PC-9 (cell line): ENCODE data around the gene E2F1. TPM values are rescaled to one million over a fixed set of nuclear protein-coding genes. Genes with fewer than 3 reads are reported as not detected.
A peak's percentile ranks its signal among the peaks of the same experiment; 100 is the strongest.

Experiments used
- BruUV-seq: library from RNA; stranded (reverse); fragments of 400-500 nt; replicated peaks from 2 replicates; lab custom pipeline; 2021; lab: Mats Ljungman, UMichigan
- CTCF ChIA-PET: fragments of 300-600 bp; sonication (Branson Sonifier 250); formaldehyde crosslinking; loops from one replicate; lab custom pipeline; 2022; ENCODE audit warnings: antibody characterized with exemption; lab: Charles Lee
- POLR2A ChIA-PET: fragments of 300-600 bp; sonication (Branson Sonifier 250); formaldehyde crosslinking; loops from one replicate; lab custom pipeline; 2022; ENCODE audit warnings: antibody characterized with exemption; ENCODE audit not compliant: unreplicated experiment; lab: Charles Lee
- DNase-seq, 2 experiments: peaks; one replicate each; pipeline versions ENCODE4 v3.0.0 to v3.0.0-alpha.2; 2015 to 2022; ENCODE audit warnings: mixed read lengths in 1 of 2
- H2AFZ ChIP-seq: fragments of 200-600 bp; sonication (generic); 2 replicates; pipeline ENCODE4 v1.8.1; 2017; ENCODE audit warnings: antibody characterized with exemption
- H3F3A ChIP-seq: fragments of 200-600 bp; sonication (generic); 2 replicates; pipeline ENCODE4 v1.8.1; 2017; ENCODE audit warnings: antibody characterized with exemption, mild to moderate bottlenecking, low read depth; ENCODE audit not compliant: insufficient read depth
- H3K27ac ChIP-seq: fragments of 200-600 bp; sonication (generic); 2 replicates; pipeline ENCODE4 v1.6.1; 2016; ENCODE audit warnings: mixed run types
- H3K27me3 ChIP-seq: fragments of 200-600 bp; sonication (generic); 2 replicates; pipeline ENCODE4 v1.6.1; 2016; ENCODE audit warnings: low read depth, mixed run types; ENCODE audit not compliant: insufficient read depth
- H3K36me3 ChIP-seq: fragments of 200-600 bp; sonication (generic); 2 replicates; pipeline ENCODE4 v1.6.1; 2016; ENCODE audit warnings: low read depth, mixed run types
- H3K4me1 ChIP-seq: fragments of 200-600 bp; sonication (generic); replicated peaks from 2 replicates; pipeline ENCODE4 v1.6.1; 2016; ENCODE audit warnings: mixed run types; ENCODE audit not compliant: insufficient read depth
- H3K4me2 ChIP-seq: fragments of 200-600 bp; sonication (generic); 2 replicates; pipeline ENCODE4 v1.6.1; 2017; ENCODE audit warnings: mixed run types
- H3K4me3 ChIP-seq: fragments of 200-600 bp; sonication (generic); 2 replicates; pipeline ENCODE4 v1.6.1; 2016; ENCODE audit warnings: mixed run types
- H3K79me2 ChIP-seq: fragments of 200-600 bp; sonication (generic); 2 replicates; pipeline ENCODE4 v1.6.1; 2017; ENCODE audit warnings: low read depth, mixed run types
- H3K9me2 ChIP-seq: fragments of 200-600 bp; sonication (generic); 2 replicates; pipeline ENCODE4 v1.8.1; 2017; ENCODE audit warnings: mild to moderate bottlenecking; ENCODE audit not compliant: insufficient read depth
- H3K9me3 ChIP-seq: fragments of 200-600 bp; sonication (generic); 2 replicates; pipeline ENCODE4 v1.8.1; 2016; ENCODE audit warnings: low read depth; ENCODE audit not compliant: insufficient read depth
- H4K20me1 ChIP-seq: fragments of 200-600 bp; sonication (generic); 2 replicates; pipeline ENCODE4 v1.8.1; 2017; ENCODE audit not compliant: insufficient read depth
- EZH2 ChIP-seq: fragments of 200-600 bp; sonication (generic); IDR thresholded peaks from 2 replicates; pipeline ENCODE4 v1.8.0; 2017; ENCODE audit warnings: antibody characterized with exemption, low read depth
- intact Hi-C: fragments of 100-400 bp; cut with micrococcal nuclease; formaldehyde crosslinking; loops from one replicate; pipeline ENCODE4 v1.10.0; 2022; ENCODE audit not compliant: unreplicated experiment
- total RNA-seq: library from RNA; stranded (reverse); gene quantifications from 2 replicates; pipeline ENCODE4 v1.2.3, GENCODE V29; 2021
- TF ChIP-seq, protein P1 (sequence below): fragments of 200-600 bp; sonication (generic); conservative IDR thresholded peaks from 2 replicates; pipeline ENCODE4 v1.6.1; 2017; ENCODE audit warnings: mixed run types, antibody characterized with exemption, mild to moderate bottlenecking, moderate library complexity

The E2F1 gene
- total RNA-seq, 1 experiment from 2014 or later: 31.5 TPM

DNA sequence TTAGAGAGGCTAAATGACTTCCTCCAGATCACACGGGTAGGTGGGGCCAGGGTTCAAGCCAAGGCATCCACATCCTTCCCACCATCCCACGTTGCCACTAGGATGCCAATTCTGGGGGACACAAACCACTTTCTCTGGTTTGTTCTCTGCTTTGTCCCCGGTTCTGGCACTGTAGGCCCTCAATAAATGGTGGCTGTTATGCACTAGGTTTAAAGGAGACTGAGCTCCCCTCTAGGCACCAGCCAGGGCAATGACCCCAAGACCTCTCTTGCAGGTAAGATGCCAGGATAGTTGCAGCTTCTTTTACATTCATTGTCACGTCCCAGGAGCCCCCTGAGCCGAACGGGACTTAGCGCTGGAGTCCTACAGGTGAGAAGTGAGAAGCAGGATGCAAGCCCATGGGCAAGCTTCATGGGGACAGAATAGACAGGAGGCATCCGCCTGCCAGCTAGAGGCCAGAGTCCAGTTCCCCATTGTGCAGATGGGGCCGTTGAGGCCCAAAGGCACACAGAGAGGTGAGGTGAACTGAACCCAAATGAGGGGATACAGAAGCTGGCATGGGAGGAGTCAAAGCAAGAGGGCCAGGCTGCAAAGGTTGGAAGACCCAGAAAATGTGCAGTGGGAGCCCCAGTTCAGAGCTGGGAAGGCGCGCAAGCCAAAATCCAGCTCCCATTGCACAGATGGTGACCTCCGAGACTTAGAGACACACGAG is 33.2 kb upstream of the E2F1 start:
- peak overlapping the region; percentile 82 for H3K4me2 ChIP-seq
- POLR2A ChIA-PET: interaction anchor here (0.6 to 1.0 kb wide), 4 partner anchors 14 to 273 kb away, joined by 3 to 8 read pairs (median 4); no protein-coding TSS in a partner anchor
- intact Hi-C loops: no loop called here
- no peaks in the 10 kb centered on the region for H3K9me3 ChIP-seq
- H3K4me1 ChIP-seq: peaks cover 25% of the 10 kb centered on the region
- H3K27me3 ChIP-seq: no peaks in the 10 kb centered on the region
- H3K27ac ChIP-seq: no peak overlapping the region
- peak overlapping the region; percentile 91 for H2AFZ ChIP-seq
- H4K20me1 ChIP-seq: no peaks in the 10 kb centered on the region
- no peaks in the 10 kb centered on the region for H3K36me3 ChIP-seq
- BruUV-seq: TSS peak; percentile 77
- CTCF ChIA-PET: interaction anchor here (0.6 kb wide), 2 partner anchors 11 to 174 kb away, joined by 4 to 6 read pairs; no protein-coding TSS in a partner anchor
- no peaks in the 10 kb centered on the region for H3K9me2 ChIP-seq
- no peak for TF ChIP-seq EZH2
- TF ChIP-seq, protein P1, sequence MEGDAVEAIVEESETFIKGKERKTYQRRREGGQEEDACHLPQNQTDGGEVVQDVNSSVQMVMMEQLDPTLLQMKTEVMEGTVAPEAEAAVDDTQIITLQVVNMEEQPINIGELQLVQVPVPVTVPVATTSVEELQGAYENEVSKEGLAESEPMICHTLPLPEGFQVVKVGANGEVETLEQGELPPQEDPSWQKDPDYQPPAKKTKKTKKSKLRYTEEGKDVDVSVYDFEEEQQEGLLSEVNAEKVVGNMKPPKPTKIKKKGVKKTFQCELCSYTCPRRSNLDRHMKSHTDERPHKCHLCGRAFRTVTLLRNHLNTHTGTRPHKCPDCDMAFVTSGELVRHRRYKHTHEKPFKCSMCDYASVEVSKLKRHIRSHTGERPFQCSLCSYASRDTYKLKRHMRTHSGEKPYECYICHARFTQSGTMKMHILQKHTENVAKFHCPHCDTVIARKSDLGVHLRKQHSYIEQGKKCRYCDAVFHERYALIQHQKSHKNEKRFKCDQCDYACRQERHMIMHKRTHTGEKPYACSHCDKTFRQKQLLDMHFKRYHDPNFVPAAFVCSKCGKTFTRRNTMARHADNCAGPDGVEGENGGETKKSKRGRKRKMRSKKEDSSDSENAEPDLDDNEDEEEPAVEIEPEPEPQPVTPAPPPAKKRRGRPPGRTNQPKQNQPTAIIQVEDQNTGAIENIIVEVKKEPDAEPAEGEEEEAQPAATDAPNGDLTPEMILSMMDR: no peak
- H3K79me2 ChIP-seq: peaks cover 7% of the 10 kb centered on the region; the same call in 1 of the 2 replicates
- H3F3A ChIP-seq: peaks cover 20% of the 10 kb centered on the region; the same call in 1 of the 2 replicates
- H3K4me3 ChIP-seq: peak overlapping the region; percentile 68
- no peak for DNase-seq

DNA sequence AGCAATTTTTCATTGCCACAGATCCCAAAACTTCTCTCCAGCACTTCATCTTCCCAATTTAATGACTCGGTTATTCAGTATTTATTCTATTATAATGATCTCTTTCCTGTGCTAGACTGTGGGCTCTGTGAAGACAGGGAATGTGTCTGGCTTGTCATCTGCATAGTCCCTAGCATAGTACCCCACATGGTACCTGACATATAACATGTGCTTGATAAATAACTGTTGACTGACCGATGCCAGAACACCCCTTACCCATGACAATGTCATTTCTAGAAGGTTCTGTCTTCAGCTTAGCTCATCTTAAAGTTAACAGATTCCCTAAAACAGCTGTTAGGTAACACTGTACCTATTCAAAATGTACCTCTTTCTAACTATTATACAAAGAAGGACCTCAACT is 30.3 kb upstream of the E2F1 start:
- no peak overlapping the region for H2AFZ ChIP-seq
- H3K4me2 ChIP-seq: no peak overlapping the region
- H3K4me1 ChIP-seq: peaks cover 13% of the 10 kb centered on the region; the same call in 1 of the 2 replicates
- no peak overlapping the region for H3K27ac ChIP-seq
- intact Hi-C loops: no loop called here
- H3F3A ChIP-seq: peaks cover 2% of the 10 kb centered on the region; the same call in 1 of the 2 replicates
- no TSS peak for BruUV-seq
- no peak for TF ChIP-seq EZH2
- TF ChIP-seq, protein P1: no peak
- H4K20me1 ChIP-seq: no peaks in the 10 kb centered on the region
- POLR2A ChIA-PET: no interaction called here
- H3K27me3 ChIP-seq: no peaks in the 10 kb centered on the region
- CTCF ChIA-PET: no interaction called here
- no peak for DNase-seq
- no peak overlapping the region for H3K4me3 ChIP-seq
- peaks cover 7% of the 10 kb centered on the region; the same call in 1 of the 2 replicates for H3K79me2 ChIP-seq
- no peaks in the 10 kb centered on the region for H3K36me3 ChIP-seq
- no peaks in the 10 kb centered on the region for H3K9me2 ChIP-seq
- no peaks in the 10 kb centered on the region for H3K9me3 ChIP-seq

DNA sequence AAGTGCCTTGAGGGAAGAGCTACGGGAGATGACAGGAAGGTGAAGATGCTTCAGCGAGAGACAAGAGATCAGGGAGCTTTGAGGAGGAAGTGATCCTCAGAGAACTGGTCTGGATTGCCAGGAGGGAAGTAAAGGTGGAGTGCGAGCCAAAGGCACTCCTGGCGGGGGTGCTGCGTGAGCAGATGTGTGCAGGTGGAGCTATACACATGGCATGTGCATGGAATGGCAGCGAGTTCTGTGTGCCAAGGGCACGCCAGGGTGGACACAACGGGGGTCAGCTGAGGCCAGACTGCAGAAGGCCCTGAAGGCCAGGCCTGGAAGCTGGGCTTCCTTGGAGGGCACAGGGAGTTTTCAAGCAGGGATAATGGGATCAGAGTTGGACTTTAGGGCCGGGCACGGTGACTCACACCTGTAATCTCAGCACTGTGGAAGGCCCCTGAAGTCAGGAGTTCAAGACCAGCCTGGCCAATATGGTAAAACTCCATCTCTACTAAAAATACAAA is 27.7 kb upstream of the E2F1 start:
- no peak for DNase-seq
- no peak overlapping the region for H2AFZ ChIP-seq
- 0 out of 2 replicates have a peak, but pooled peaks cover under 1% of the 10 kb centered on the region for H3K79me2 ChIP-seq
- H3F3A ChIP-seq: no peaks in the 10 kb centered on the region; the same call in 1 of the 2 replicates
- H3K9me2 ChIP-seq: no peaks in the 10 kb centered on the region
- no peaks in the 10 kb centered on the region for H3K36me3 ChIP-seq
- no peaks in the 10 kb centered on the region for H3K9me3 ChIP-seq
- no TSS peak for BruUV-seq
- no peak overlapping the region for H3K4me3 ChIP-seq
- CTCF ChIA-PET: no interaction called here
- no peaks in the 10 kb centered on the region for H4K20me1 ChIP-seq
- no peak overlapping the region for H3K27ac ChIP-seq
- H3K27me3 ChIP-seq: no peaks in the 10 kb centered on the region
- peaks cover 10% of the 10 kb centered on the region; the same call in 1 of the 2 replicates for H3K4me1 ChIP-seq
- TF ChIP-seq EZH2: no peak
- TF ChIP-seq, protein P1: no peak
- no peak overlapping the region for H3K4me2 ChIP-seq
- POLR2A ChIA-PET: no interaction called here
- intact Hi-C loops: no loop called here
